Vagina (tissue), 2 donors: ENCODE measurements around the gene RBM46. TPM values are rescaled to one million over a fixed set of nuclear protein-coding genes. Genes with fewer than 3 reads are reported as not detected.

Experiments
- DNase-seq, 2 donors: peaks; one replicate each; pipeline ENCODE4 v3.0.0-alpha.2; 2017; ENCODE audit errors: extremely low spot score in 2 of 2
- H3K27ac ChIP-seq: fragments of 200-600 bp; sonication (generic); one replicate; pipeline ENCODE4 v1.5.1; 2019
- H3K27me3 ChIP-seq: fragments of 200-600 bp; sonication (generic); one replicate; pipeline ENCODE4 v1.5.1; 2019
- H3K36me3 ChIP-seq, 2 donors: fragments of 200-600 bp; sonication (generic); one replicate each; pipeline ENCODE4 v1.5.1; 2017 to 2019
- H3K4me1 ChIP-seq: fragments of 200-600 bp; sonication (generic); one replicate; pipeline ENCODE4 v1.5.1; 2019
- H3K4me3 ChIP-seq, 2 donors: fragments of 200-600 bp; sonication (generic); 1 replicate in 1 of 2; 2 replicates in 1 of 2; pipeline ENCODE4 v1.5.1; 2016 to 2019
- H3K9me3 ChIP-seq: fragments of 200-600 bp; sonication (generic); one replicate; pipeline ENCODE4 v1.5.1; 2019
- CTCF ChIP-seq, 3 experiments: fragments of 450-650 bp in 2 of 3; fragments of 200-600 bp in 1 of 3; sonication (generic) in 1 of 3; IDR thresholded peaks; one replicate each; pipeline ENCODE4 v1.5.1; 2017 to 2019; ENCODE audit warnings: antibody characterized with exemption in 3 of 3, mild to moderate bottlenecking in 2 of 3, moderate library complexity in 2 of 3
- POLR2A ChIP-seq, 2 donors: fragments of 450-650 bp; IDR thresholded peaks; one replicate each; pipeline ENCODE4 v1.6.1; 2017; ENCODE audit warnings: antibody characterized with exemption in 2 of 2, mild to moderate bottlenecking in 2 of 2, moderate library complexity in 2 of 2
- POLR2AphosphoS5 ChIP-seq, 2 donors: sonication (generic); formaldehyde crosslinking; IDR thresholded peaks; one replicate each; pipeline ENCODE4 v1.9.0; 2017; ENCODE audit warnings: antibody characterized with exemption in 2 of 2, mild to moderate bottlenecking in 2 of 2, low read depth in 1 of 2; ENCODE audit not compliant: insufficient read depth in 1 of 2
- intact Hi-C: fragments of 100-400 bp; cut with DNase I; formaldehyde crosslinking; loops from one replicate; pipeline ENCODE4 v1.15.1; 2023
- total RNA-seq: library from RNA; depleted of rRNA; stranded (reverse); fragments of >200 nt; gene quantifications from one replicate; pipeline ENCODE4 v1.2.3, GENCODE V29; 2016

Gene RBM46
- total RNA-seq, 1 donor from 2014 or later, result not detected

DNA sequence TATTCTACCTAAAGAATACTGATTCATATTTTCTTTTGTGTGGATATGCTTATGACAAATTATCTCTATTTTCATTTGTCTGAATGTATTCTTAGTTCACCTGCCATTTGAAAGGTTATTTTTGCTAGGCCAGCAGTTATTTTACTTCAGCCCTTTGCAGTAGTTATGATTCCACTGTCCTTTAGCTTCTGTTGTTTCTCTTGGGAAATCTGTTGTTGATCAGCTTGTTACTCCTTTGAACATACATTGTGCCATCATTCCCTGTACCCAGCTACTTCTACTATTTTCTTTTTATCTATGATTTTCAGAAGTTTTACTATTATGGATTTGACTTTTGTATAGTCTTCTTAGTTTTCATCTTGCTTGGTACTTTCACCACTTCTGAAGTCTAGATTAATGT, 37.2 kb downstream of the RBM46 start:
- H3K36me3 ChIP-seq, result no peaks in the 10 kb centered on the region
- DNase-seq, result no peak
- H3K4me3 ChIP-seq, result no peak overlapping the region
- no peak overlapping the region for H3K27ac ChIP-seq
- no peaks in the 10 kb centered on the region for H3K4me1 ChIP-seq
- H3K9me3 ChIP-seq, result no peaks in the 10 kb centered on the region
- no peaks in the 10 kb centered on the region for H3K27me3 ChIP-seq
- no peak for TF ChIP-seq POLR2A (IDR thresholded peaks at IDR 0.05)
- TF ChIP-seq CTCF (IDR thresholded peaks at IDR 0.05), result no peak
- TF ChIP-seq POLR2AphosphoS5 (IDR thresholded peaks at IDR 0.05; ENCODE audit: insufficient read depth in 1 of 2, low read depth in 1 of 2), result no peak
- intact Hi-C loops, result no loop called here

- TF ChIP-seq CTCF (IDR thresholded peaks at IDR 0.05) (no peak), POLR2AphosphoS5 (IDR thresholded peaks at IDR 0.05; ENCODE audit: insufficient read depth in 1 of 2, low read depth in 1 of 2) (no peak), POLR2A (IDR thresholded peaks at IDR 0.05) (no peak)
- Histone ChIP-seq H3K36me3 (no peaks in the 10 kb centered on the region), H3K27ac (no peak overlapping the region), H3K4me3 (no peak overlapping the region), H3K9me3 (no peaks in the 10 kb centered on the region), H3K27me3 (no peaks in the 10 kb centered on the region), H3K4me1 (no peaks in the 10 kb centered on the region)
- DNase-seq, result no peak
- intact Hi-C loops, result no loop called here
Observed at GRCh38 chr4:154822775-154823174, 41.7 kb downstream of the RBM46 start.

DNA sequence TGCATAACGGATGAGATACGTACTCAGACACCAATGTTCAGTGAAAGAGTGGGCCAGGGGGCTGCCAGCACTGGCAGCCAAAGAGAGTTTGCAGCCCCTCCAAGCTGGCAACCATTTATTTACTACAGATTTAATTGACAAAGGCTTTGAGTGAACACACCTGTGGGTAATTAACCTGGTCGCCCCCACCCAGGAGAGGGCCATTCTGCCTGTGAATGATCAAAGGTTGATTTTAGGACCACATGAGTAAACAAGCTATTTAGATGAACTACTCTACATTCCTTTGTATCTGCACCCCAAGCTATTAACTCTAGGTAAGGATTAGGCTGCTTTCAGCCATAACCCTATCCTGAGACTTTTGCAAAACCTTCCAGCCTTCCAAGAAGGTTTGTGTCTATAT, 55.0 kb downstream of the RBM46 start:
- TF ChIP-seq POLR2A (IDR thresholded peaks at IDR 0.05) (no peak), POLR2AphosphoS5 (IDR thresholded peaks at IDR 0.05; ENCODE audit: insufficient read depth in 1 of 2, low read depth in 1 of 2) (no peak), CTCF (IDR thresholded peaks at IDR 0.05) (no peak)
- no peak for DNase-seq
- intact Hi-C loops, result no loop called here

DNA sequence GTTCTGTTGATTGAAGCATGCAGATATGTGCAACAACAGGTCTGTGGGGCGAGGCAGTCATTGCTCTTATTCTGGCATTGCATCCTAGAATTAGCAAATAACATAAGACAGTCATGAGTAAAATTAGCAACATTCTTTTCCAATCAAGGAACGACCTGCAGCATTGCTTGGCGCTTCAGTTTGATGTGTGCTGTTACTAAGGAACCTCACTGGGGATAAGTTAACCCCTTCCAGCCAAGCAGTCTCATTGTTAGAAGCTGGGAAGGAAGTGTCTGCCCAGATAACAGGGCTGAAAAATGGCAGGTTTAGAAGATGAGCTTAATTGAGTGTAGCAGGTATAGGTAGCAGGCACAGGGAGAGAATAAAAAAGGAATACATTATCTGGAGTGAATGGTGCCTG, 55.4 kb downstream of the RBM46 start:
- Histone ChIP-seq H3K27ac (no peak overlapping the region), H3K4me1 (no peaks in the 10 kb centered on the region), H3K36me3 (no peaks in the 10 kb centered on the region), H3K27me3 (no peaks in the 10 kb centered on the region), H3K9me3 (no peaks in the 10 kb centered on the region), H3K4me3 (no peak overlapping the region)
- DNase-seq, result no peak
- intact Hi-C loops, result no loop called here
- TF ChIP-seq POLR2A (IDR thresholded peaks at IDR 0.05) (no peak), CTCF (IDR thresholded peaks at IDR 0.05) (no peak), POLR2AphosphoS5 (IDR thresholded peaks at IDR 0.05; ENCODE audit: insufficient read depth in 1 of 2, low read depth in 1 of 2) (no peak)

More for the DNA sequence above, 55.0 kb downstream of the RBM46 start:
- Histone ChIP-seq H3K36me3 (no peaks in the 10 kb centered on the region), H3K4me1 (no peaks in the 10 kb centered on the region), H3K9me3 (no peaks in the 10 kb centered on the region), H3K4me3 (no peak overlapping the region), H3K27ac (no peak overlapping the region), H3K27me3 (no peaks in the 10 kb centered on the region)

DNA sequence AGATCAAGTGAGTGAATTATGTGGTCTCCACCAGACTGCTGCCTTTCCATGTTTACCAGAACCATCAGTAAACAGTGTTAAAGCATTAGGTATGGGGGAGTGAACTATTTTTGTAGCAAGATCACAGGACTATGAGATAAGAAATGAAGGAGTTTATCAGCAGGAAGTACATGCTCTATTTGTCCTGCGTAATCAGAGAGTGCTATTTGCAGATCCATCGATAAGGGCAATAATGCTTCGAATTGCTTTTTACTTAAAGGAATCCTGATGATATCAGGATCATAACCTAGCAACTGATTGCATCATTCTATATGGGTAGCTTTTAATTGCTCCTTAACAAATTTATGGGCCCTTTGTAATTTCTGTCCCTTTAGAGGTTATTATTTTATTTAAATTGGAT, 57.1 kb downstream of the RBM46 start:
- Histone ChIP-seq H3K9me3 (no peaks in the 10 kb centered on the region), H3K4me1 (no peaks in the 10 kb centered on the region), H3K27ac (no peak overlapping the region), H3K36me3 (no peaks in the 10 kb centered on the region), H3K27me3 (no peaks in the 10 kb centered on the region), H3K4me3 (no peak overlapping the region)
- intact Hi-C loops, result no loop called here
- DNase-seq, result no peak
- TF ChIP-seq CTCF (IDR thresholded peaks at IDR 0.05) (no peak), POLR2AphosphoS5 (IDR thresholded peaks at IDR 0.05; ENCODE audit: insufficient read depth in 1 of 2, low read depth in 1 of 2) (no peak), POLR2A (IDR thresholded peaks at IDR 0.05) (no peak)
